HCT116 (cell line): ENCODE measurements around the gene SH3GL2. TPM values are rescaled to one million over a fixed set of nuclear protein-coding genes. Genes with fewer than 3 reads are reported as not detected.

Experiments
- ATAC-seq: fragments of 200-7000 bp; cut with Tn5 transposase; 2 replicates; pipeline ENCODE4 v1.9.1; 2020; ENCODE audit warnings: mild to moderate bottlenecking, moderate library complexity
- BruUV-seq: library from RNA; stranded (reverse); fragments of 400-500 nt; replicated peaks from 2 replicates; lab custom pipeline; 2021; lab: Mats Ljungman, UMichigan
- CTCF ChIA-PET: fragments of 300-600 bp; sonication (Branson Sonifier 250); formaldehyde crosslinking; loops from one replicate; lab custom pipeline; 2021; ENCODE audit warnings: antibody characterized with exemption; lab: Charles Lee
- POLR2A ChIA-PET: fragments of 300-600, 350-600 bp; sonication (Branson Sonifier 250); formaldehyde crosslinking; loops from one replicate; lab custom pipeline; 2021; ENCODE audit warnings: antibody characterized with exemption; lab: Charles Lee
- RAD21 ChIA-PET, 2 experiments: fragments of 300-600 bp; sonication (Branson Sonifier 250); formaldehyde crosslinking; loops; one replicate each; lab custom pipeline; 2023; ENCODE audit warnings: low total read pairs in 2 of 2; ENCODE audit not compliant: uncharacterized antibody in 2 of 2, unreplicated experiment in 2 of 2, low non-redundant PET in 1 of 2; lab: Charles Lee
- DNase-seq: peaks from one replicate; pipeline ENCODE4 v3.0.0-alpha.2; 2010; ENCODE audit warnings: low read depth, low spot score
- H2AFZ ChIP-seq: fragments of 200-600 bp; shearing (Covaris generic), sonication (generic); 2 replicates; pipeline ENCODE4 v1.6.1; 2017; ENCODE audit warnings: low read depth, mixed run types, mixed read lengths, antibody characterized with exemption, low read length; ENCODE audit not compliant: poor library complexity, severe bottlenecking
- H3K27ac ChIP-seq: 2 replicates; pipeline ENCODE4 v1.5.1; 2012; ENCODE audit warnings: low read depth, low read length
- H3K27me3 ChIP-seq: fragments of 200-600 bp; sonication (generic); 2 replicates; pipeline ENCODE4 v1.6.1; 2016; ENCODE audit warnings: mixed run types, low read length, mixed read lengths; ENCODE audit not compliant: insufficient read depth
- H3K36me3 ChIP-seq, 2 experiments: fragments of 200-500 bp in 1 of 2; fragments of 200-600 bp in 1 of 2; sonication (Bioruptor generic) in 1 of 2; sonication (generic) in 1 of 2; 2 replicates each; pipeline versions ENCODE4 v1.5.1 to v1.6.1; 2014 to 2016; ENCODE audit warnings: low read length in 2 of 2, inconsistent platforms in 1 of 2, mixed read lengths in 1 of 2, mixed run types in 1 of 2; ENCODE audit not compliant: insufficient read depth in 2 of 2, control insufficient read depth in 1 of 2
- H3K4me1 ChIP-seq, 2 experiments: fragments of 200-600 bp in 1 of 2; sonication (generic) in 1 of 2; 2 replicates each; pipeline versions ENCODE4 v1.5.1 to v1.6.1; 2012 to 2017; ENCODE audit warnings: low read length in 2 of 2, inconsistent platforms in 1 of 2, mild to moderate bottlenecking in 1 of 2, mixed read lengths in 1 of 2, mixed run types in 1 of 2, moderate library complexity in 1 of 2; ENCODE audit not compliant: insufficient read depth in 2 of 2, control insufficient read depth in 1 of 2
- H3K4me2 ChIP-seq: fragments of 200-600 bp; sonication (generic); 2 replicates; pipeline ENCODE4 v1.6.1; 2017; ENCODE audit warnings: mixed run types, low read length, mixed read lengths
- H3K4me3 ChIP-seq, 2 experiments: fragments of 200-600 bp in 1 of 2; sonication (generic) in 1 of 2; replicated peaks in 1 of 2; 2 replicates each; pipeline ENCODE4 v1.5.1; 2011 to 2016; ENCODE audit warnings: low read length in 2 of 2, control low read depth in 1 of 2, low read depth in 1 of 2, mild to moderate bottlenecking in 1 of 2, mixed read lengths in 1 of 2, mixed run types in 1 of 2
- H3K79me2 ChIP-seq: fragments of 200-600 bp; sonication (generic); 2 replicates; pipeline ENCODE4 v1.6.1; 2017; ENCODE audit warnings: mild to moderate bottlenecking, mixed run types, low read length, moderate library complexity, mixed read lengths; ENCODE audit not compliant: insufficient read depth
- H3K9ac ChIP-seq: fragments of 200-600 bp; sonication (generic); 2 replicates; pipeline ENCODE4 v1.6.1; 2016; ENCODE audit warnings: low read length, mixed read lengths
- H3K9me2 ChIP-seq: fragments of 200-600 bp; sonication (generic), shearing (Covaris generic); 2 replicates; pipeline ENCODE4 v1.6.1; 2017; ENCODE audit warnings: mixed run types, mild to moderate bottlenecking, moderate library complexity; ENCODE audit not compliant: insufficient read depth
- H3K9me3 ChIP-seq, 2 experiments: fragments of 200-500 bp in 1 of 2; fragments of 200-600 bp in 1 of 2; sonication (Bioruptor generic) in 1 of 2; sonication (generic) in 1 of 2; 2 replicates each; pipeline ENCODE4 v1.6.1; 2014 to 2017; ENCODE audit warnings: low read length in 2 of 2, mixed read lengths in 2 of 2, inconsistent platforms in 1 of 2, low read depth in 1 of 2, mild to moderate bottlenecking in 1 of 2, mixed run types in 1 of 2, moderate library complexity in 1 of 2; ENCODE audit not compliant: control insufficient read depth in 1 of 2, insufficient read depth in 1 of 2
- H4K20me1 ChIP-seq: fragments of 200-600 bp; sonication (generic), shearing (Covaris generic); 2 replicates; pipeline ENCODE4 v1.6.1; 2017; ENCODE audit warnings: mixed run types, mild to moderate bottlenecking, moderate library complexity; ENCODE audit not compliant: insufficient read depth
- ATF3 ChIP-seq: IDR thresholded peaks from 2 replicates; pipeline ENCODE4 v1.6.1; 2012
- CBX3 ChIP-seq: IDR thresholded peaks from 2 replicates; pipeline ENCODE4 v1.6.1; 2012; ENCODE audit warnings: low read depth
- CEBPB ChIP-seq: IDR thresholded peaks from 2 replicates; pipeline ENCODE4 v1.6.1; 2012; ENCODE audit warnings: low read depth
- EZH2 ChIP-seq: fragments of 200-600 bp; sonication (generic); IDR thresholded peaks from 2 replicates; pipeline ENCODE4 v1.6.1; 2017; ENCODE audit warnings: antibody characterized with exemption, mixed run types
- EZH2phosphoT487 ChIP-seq: fragments of 200-600 bp; IDR thresholded peaks from 2 replicates; pipeline ENCODE4 v1.6.1; 2018; ENCODE audit warnings: antibody characterized with exemption, borderline replicate concordance
- FOSL1 ChIP-seq: IDR thresholded peaks from 2 replicates; pipeline ENCODE4 v1.6.1; 2012; ENCODE audit warnings: low read depth
- JUND ChIP-seq: IDR thresholded peaks from 2 replicates; pipeline ENCODE4 v1.6.1; 2012
- MAX ChIP-seq: IDR thresholded peaks from 2 replicates; pipeline ENCODE4 v1.6.1; 2012
- POLR2A ChIP-seq: IDR thresholded peaks from 2 replicates; pipeline ENCODE4 v1.7.0; 2011; ENCODE audit warnings: borderline replicate concordance; ENCODE audit not compliant: insufficient read depth, insufficient read length; ENCODE audit errors: extremely low read depth
- POLR2AphosphoS5 ChIP-seq: IDR thresholded peaks from 2 replicates; pipeline ENCODE4 v1.6.1; 2011; ENCODE audit warnings: mild to moderate bottlenecking, low read depth, low read length, moderate library complexity
- ZBTB33 ChIP-seq: IDR thresholded peaks from 2 replicates; pipeline ENCODE4 v1.6.1; 2011; ENCODE audit warnings: mild to moderate bottlenecking, low read length, moderate library complexity; ENCODE audit not compliant: insufficient replicate concordance; ENCODE audit errors: extremely low read depth
- ZNF274 ChIP-seq: fragments of 200-500 bp; sonication (Bioruptor generic); IDR thresholded peaks from 2 replicates; pipeline ENCODE4 v1.6.1; 2014; ENCODE audit warnings: mild to moderate bottlenecking, low read depth, low read length, inconsistent platforms
- intact Hi-C: fragments of 100-400 bp; cut with micrococcal nuclease; formaldehyde crosslinking; loops from 2 replicates; pipeline ENCODE4 v1.10.0; 2022
- total RNA-seq: library from RNA; stranded (reverse); gene quantifications from one replicate; pipeline ENCODE4 v1.2.1, GENCODE V29; 2021; ENCODE audit not compliant: unreplicated experiment

Gene SH3GL2
- total RNA-seq, 1 experiment from 2014 or later, result not detected

- Histone ChIP-seq H3K9me2 (no peaks in the 10 kb centered on the region), H3K4me2 (no peak overlapping the region), H4K20me1 (no peaks in the 10 kb centered on the region), H3K9ac (no peak overlapping the region), H3K4me3 (no peak overlapping the region), H3K4me1 (no peaks in the 10 kb centered on the region), H3K27ac (no peak overlapping the region), H3K9me3 (no peaks in the 10 kb centered on the region), H3K27me3 (no peaks in the 10 kb centered on the region), H3K36me3 (no peaks in the 10 kb centered on the region), H3K79me2 (no peaks in the 10 kb centered on the region), H2AFZ (no peak overlapping the region)
- ChIA-PET CTCF (no interaction called here), POLR2A (no interaction called here), RAD21 (no interaction called here)
- DNase-seq, result no peak
- BruUV-seq, result no TSS peak
- TF ChIP-seq JUND (no peak), FOSL1 (no peak), MAX (no peak), EZH2 (no peak), ZBTB33 (no peak)
- intact Hi-C loops, result no loop called here
- ATAC-seq, result no peak
Observed at GRCh38 chr9:17739022-17739421, 160.2 kb downstream of the SH3GL2 start.

GRCh38 chr9:17739736-17740135 lies 160.9 kb downstream of the SH3GL2 start:
- CTCF ChIA-PET, result no interaction called here
- no peaks in the 10 kb centered on the region for H3K79me2 ChIP-seq
- no peak for TF ChIP-seq ATF3
- TF ChIP-seq POLR2A, result no peak
- no peak for TF ChIP-seq CBX3
- TF ChIP-seq MAX, result no peak
- TF ChIP-seq ZBTB33, result no peak
- no peak for TF ChIP-seq ZNF274
- no peak for TF ChIP-seq CEBPB
- TF ChIP-seq EZH2phosphoT487, result no peak
- TF ChIP-seq POLR2AphosphoS5, result no peak
- TF ChIP-seq JUND, result no peak

More at GRCh38 chr9:17739736-17740135, 160.9 kb downstream of the SH3GL2 start:
- RAD21 ChIA-PET, result no interaction called here
- no peak overlapping the region for H3K27ac ChIP-seq
- no peak for DNase-seq
- POLR2A ChIA-PET, result no interaction called here
- H3K4me1 ChIP-seq, result no peaks in the 10 kb centered on the region
- no peak overlapping the region for H2AFZ ChIP-seq
- no peak for ATAC-seq
- no peak overlapping the region for H3K4me2 ChIP-seq
- intact Hi-C loops, result no loop called here
- H3K36me3 ChIP-seq, result no peaks in the 10 kb centered on the region
- H4K20me1 ChIP-seq, result no peaks in the 10 kb centered on the region
- H3K27me3 ChIP-seq, result no peaks in the 10 kb centered on the region
- no TSS peak for BruUV-seq
- no peaks in the 10 kb centered on the region for H3K9me3 ChIP-seq
- no peaks in the 10 kb centered on the region for H3K9me2 ChIP-seq
- H3K9ac ChIP-seq, result no peak overlapping the region
- H3K4me3 ChIP-seq, result no peak overlapping the region
